Retinal pigment epithelial cell (primary cell): ENCODE measurements around the gene PTPRA.

Source experiments
- DNase-seq: peaks from one replicate; pipeline ENCODE4 v3.0.0-alpha.2; 2010; ENCODE audit warnings: low read depth
- H3K4me3 ChIP-seq: 2 replicates; pipeline ENCODE4 v1.5.1; 2011; ENCODE audit warnings: mild to moderate bottlenecking, low read length, control low read depth, moderate library complexity
- CTCF ChIP-seq: conservative IDR thresholded peaks from 2 replicates; pipeline ENCODE4 v1.5.1; 2011; ENCODE audit warnings: low read depth, low read length, control low read depth, inconsistent platforms

PTPRA gene

GRCh38 chr20:3041854-3042409, 168.7 kb downstream of the PTPRA start:
- no peak for TF ChIP-seq CTCF
- DNase-seq = no peak
- no peak overlapping the region for H3K4me3 ChIP-seq

GRCh38 chr20:3042625-3043024, 169.3 kb downstream of the PTPRA start:
- no peak for TF ChIP-seq CTCF
- DNase-seq = no peak
- H3K4me3 ChIP-seq = no peak overlapping the region

GRCh38 chr20:3043322-3043721, 170.0 kb downstream of the PTPRA start, which contains the start of gene GNRH2:
GNRH2 (plus strand) TSS chr20:3043622; CDS start chr20:3044415, 793 bp downstream.
- H3K4me3 ChIP-seq = no peak within 1 kb of the TSS
- TF ChIP-seq CTCF = no peak
- DNase-seq = no peak

- no peak overlapping the region for H3K4me3 ChIP-seq
- TF ChIP-seq CTCF = no peak
- no peak for DNase-seq
These were observed 171.2 kb downstream of the PTPRA start for GRCh38 chr20:3044336-3044965.

- TF ChIP-seq CTCF = no peak
- DNase-seq = no peak
These were observed 171.9 kb downstream of the PTPRA start for GRCh38 chr20:3045042-3045815.

GRCh38 chr20:3045816-3046676, 172.8 kb downstream of the PTPRA start, which contains the start of gene MRPS26:
MRPS26 (plus strand) TSS chr20:3046052; CDS start chr20:3046069, 17 bp downstream.
- DNase-seq = no peak
- no peak for TF ChIP-seq CTCF
- H3K4me3 ChIP-seq = peak within 1 kb of the TSS; percentile 73

More at GRCh38 chr20:3045042-3045815, 171.9 kb downstream of the PTPRA start:
- H3K4me3 ChIP-seq = peak overlapping the region; percentile 73
